ENCODE results near the gene AHNAK.

AHNAK gene

GRCh38 chr11:62579252-62579651 lies 32.6 kb upstream of the AHNAK start:
- H3K27ac ChIP-seq = no peak overlapping the region
- no peak overlapping the region for H3K4me3 ChIP-seq
- H3K27me3 ChIP-seq = no peaks in the 10 kb centered on the region
- intact Hi-C loops (cut with DNase I; ENCODE audit: low total_unique reads) = no loop called here
- no peaks in the 10 kb centered on the region for H3K9me3 ChIP-seq
- no peak for TF ChIP-seq CTCF (IDR thresholded peaks at IDR 0.05)
- H3K36me3 ChIP-seq = peaks cover 23 to 77% (median 40%) of the 10 kb centered on the region in 3 donors
- DNase-seq = no peak
- peaks cover 0 to 16% (median 12%) of the 10 kb centered on the region in 4 donors for H3K4me1 ChIP-seq

- intact Hi-C loops (cut with DNase I; ENCODE audit: low total_unique reads) = no loop called here
- H3K4me3 ChIP-seq = no peak overlapping the region
- H3K36me3 ChIP-seq = peaks cover 23 to 70% (median 40%) of the 10 kb centered on the region in 3 donors
- peaks cover 0 to 16% (median 12%) of the 10 kb centered on the region in 4 donors for H3K4me1 ChIP-seq
- no peak overlapping the region for H3K27ac ChIP-seq
- DNase-seq = no peak
- TF ChIP-seq CTCF (IDR thresholded peaks at IDR 0.05) = no peak
- no peaks in the 10 kb centered on the region for H3K27me3 ChIP-seq
- H3K9me3 ChIP-seq = no peaks in the 10 kb centered on the region
These were observed 31.9 kb upstream of the AHNAK start for GRCh38 chr11:62578541-62578940.

- TF ChIP-seq CTCF (IDR thresholded peaks at IDR 0.05) = no peak
- DNase-seq = no peak
- H3K36me3 ChIP-seq = peaks cover 23 to 66% (median 37%) of the 10 kb centered on the region in 3 donors
- no peaks in the 10 kb centered on the region for H3K9me3 ChIP-seq
- H3K4me1 ChIP-seq = peaks cover 0 to 21% (median 16%) of the 10 kb centered on the region in 4 donors
- no peak overlapping the region for H3K4me3 ChIP-seq
- intact Hi-C loops (cut with DNase I; ENCODE audit: low total_unique reads) = no loop called here
- no peak overlapping the region for H3K27ac ChIP-seq
- no peaks in the 10 kb centered on the region for H3K27me3 ChIP-seq
These were observed 30.6 kb upstream of the AHNAK start for GRCh38 chr11:62577046-62577714.

GRCh38 chr11:62575837-62576236 lies 29.2 kb upstream of the AHNAK start:
- peak overlapping the region in 1 of 2 donors; percentile 82 for H3K4me3 ChIP-seq
- intact Hi-C loops (cut with DNase I; ENCODE audit: low total_unique reads) = no loop called here
- no peak for TF ChIP-seq CTCF (IDR thresholded peaks at IDR 0.05)
- H3K4me1 ChIP-seq = peaks cover 0 to 26% (median 18%) of the 10 kb centered on the region in 4 donors
- peaks cover 28 to 66% (median 33%) of the 10 kb centered on the region in 3 donors for H3K36me3 ChIP-seq
- no peak for DNase-seq
- no peaks in the 10 kb centered on the region for H3K9me3 ChIP-seq
- peak overlapping the region; percentile 89 to 95 for H3K27ac ChIP-seq
- H3K27me3 ChIP-seq = no peaks in the 10 kb centered on the region

GRCh38 chr11:62575156-62575555 lies 28.6 kb upstream of the AHNAK start:
- no peak for TF ChIP-seq CTCF (IDR thresholded peaks at IDR 0.05)
- H3K9me3 ChIP-seq = no peaks in the 10 kb centered on the region
- H3K36me3 ChIP-seq = peaks cover 33 to 66% (median 38%) of the 10 kb centered on the region in 3 donors
- peak in 1 of 2 donors; percentile 68 for DNase-seq
- intact Hi-C loops (cut with DNase I; ENCODE audit: low total_unique reads) = no loop called here
- H3K4me3 ChIP-seq = peak overlapping the region; percentile 71 to 82
- H3K27me3 ChIP-seq = no peaks in the 10 kb centered on the region
- H3K4me1 ChIP-seq = peaks cover 0 to 28% (median 20%) of the 10 kb centered on the region in 4 donors
- peak overlapping the region; percentile 89 to 95 for H3K27ac ChIP-seq
